Peyer's patch (tissue), 4 donors: ENCODE data around the gene LRRC51. TPM values are rescaled to one million over a fixed set of nuclear protein-coding genes. Genes with fewer than 3 reads are reported as not detected.
A peak's percentile ranks its signal among the peaks of the same experiment; 100 is the strongest.

Experiments
- DNase-seq, 3 donors: peaks; one replicate each; pipeline ENCODE4 v3.0.0-alpha.2; 2017 to 2019
- H3K27ac ChIP-seq, 4 donors: fragments of 200-600 bp; sonication (generic); one replicate each; pipeline ENCODE4 v1.5.1; 2016 to 2019
- H3K27me3 ChIP-seq, 2 donors: fragments of 200-600 bp; sonication (generic); one replicate each; pipeline ENCODE4 v1.5.1; 2019
- H3K36me3 ChIP-seq, 3 donors: fragments of 200-600 bp; sonication (generic); one replicate each; pipeline ENCODE4 v1.5.1; 2016 to 2019
- H3K4me1 ChIP-seq, 4 donors: fragments of 200-600 bp; sonication (generic); one replicate each; pipeline ENCODE4 v1.5.1; 2016 to 2019
- H3K4me3 ChIP-seq, 4 donors: fragments of 200-600 bp; sonication (generic); 1 replicate in 3 of 4; 2 replicates in 1 of 4; pipeline ENCODE4 v1.5.1; 2016 to 2019; ENCODE audit warnings: mild to moderate bottlenecking in 1 of 4
- H3K9me3 ChIP-seq, 4 donors: fragments of 200-600 bp; sonication (generic); one replicate each; pipeline ENCODE4 v1.5.1; 2016 to 2019; ENCODE audit warnings: mild to moderate bottlenecking in 1 of 4
- POLR2A ChIP-seq, 2 donors: fragments of 450-650 bp; IDR thresholded peaks; one replicate each; pipeline ENCODE4 v1.5.1; 2017; ENCODE audit warnings: antibody characterized with exemption in 2 of 2, mild to moderate bottlenecking in 2 of 2, moderate library complexity in 2 of 2
- total RNA-seq, 4 donors: library from RNA; depleted of rRNA; stranded (reverse); fragments of >200 nt; gene quantifications; one replicate each; pipeline ENCODE4 v1.1.0, GENCODE V29; 2016
- TF ChIP-seq, protein P1 (sequence below), 6 experiments: fragments of 450-650 bp in 4 of 6; fragments of 200-600 bp in 2 of 6; sonication (generic) in 1 of 6; IDR thresholded peaks; one replicate each; pipeline ENCODE4 v1.5.1; 2017 to 2019; ENCODE audit warnings: antibody characterized with exemption in 6 of 6, mild to moderate bottlenecking in 3 of 6, moderate library complexity in 1 of 6

The LRRC51 gene
- total RNA-seq, 4 donors from 2014 or later = 2.8 to 7.4 (median 6.0) TPM

DNA sequence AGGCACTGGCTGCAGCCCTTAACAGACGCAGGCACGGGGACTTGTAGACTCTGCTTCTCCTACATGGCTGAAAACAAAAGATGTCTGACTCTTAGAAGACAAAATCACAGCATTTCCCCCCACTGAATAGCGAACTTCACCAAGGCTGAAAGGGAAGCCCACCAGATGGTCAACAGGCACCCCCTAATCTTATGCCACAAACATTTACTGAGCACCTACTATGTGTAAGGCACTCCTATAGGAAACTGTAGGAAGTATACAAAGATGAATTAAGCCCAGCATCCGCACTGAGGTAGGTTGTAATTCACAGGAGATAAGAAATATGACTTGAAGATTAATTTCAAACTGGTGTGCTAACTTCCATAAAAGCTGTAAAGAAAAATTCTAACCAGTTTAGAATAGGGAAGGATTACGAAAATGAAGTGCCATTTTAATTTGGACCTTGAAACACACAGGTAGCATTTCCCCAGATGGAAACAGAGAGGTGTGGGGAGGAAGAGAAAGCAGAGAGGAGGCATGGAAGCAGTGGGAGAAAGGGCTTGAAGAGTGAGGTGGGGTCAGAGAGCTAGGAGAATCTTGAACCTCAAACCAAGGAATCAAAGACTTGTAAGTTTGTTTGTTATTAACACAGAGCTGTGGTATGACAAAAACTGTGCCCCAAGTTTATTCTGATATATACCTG lies 38.4 kb upstream of the LRRC51 start:
- H3K4me3 ChIP-seq = peak overlapping the region; percentile 41 to 65 (median 59)
- no peak for DNase-seq
- no peaks in the 10 kb centered on the region for H3K36me3 ChIP-seq
- H3K27me3 ChIP-seq = no peaks in the 10 kb centered on the region
- H3K4me1 ChIP-seq = peaks cover 0 to 30% (median 23%) of the 10 kb centered on the region in 4 donors
- no peaks in the 10 kb centered on the region for H3K9me3 ChIP-seq
- TF ChIP-seq POLR2A (IDR thresholded peaks at IDR 0.05) = no peak
- TF ChIP-seq, protein P1, sequence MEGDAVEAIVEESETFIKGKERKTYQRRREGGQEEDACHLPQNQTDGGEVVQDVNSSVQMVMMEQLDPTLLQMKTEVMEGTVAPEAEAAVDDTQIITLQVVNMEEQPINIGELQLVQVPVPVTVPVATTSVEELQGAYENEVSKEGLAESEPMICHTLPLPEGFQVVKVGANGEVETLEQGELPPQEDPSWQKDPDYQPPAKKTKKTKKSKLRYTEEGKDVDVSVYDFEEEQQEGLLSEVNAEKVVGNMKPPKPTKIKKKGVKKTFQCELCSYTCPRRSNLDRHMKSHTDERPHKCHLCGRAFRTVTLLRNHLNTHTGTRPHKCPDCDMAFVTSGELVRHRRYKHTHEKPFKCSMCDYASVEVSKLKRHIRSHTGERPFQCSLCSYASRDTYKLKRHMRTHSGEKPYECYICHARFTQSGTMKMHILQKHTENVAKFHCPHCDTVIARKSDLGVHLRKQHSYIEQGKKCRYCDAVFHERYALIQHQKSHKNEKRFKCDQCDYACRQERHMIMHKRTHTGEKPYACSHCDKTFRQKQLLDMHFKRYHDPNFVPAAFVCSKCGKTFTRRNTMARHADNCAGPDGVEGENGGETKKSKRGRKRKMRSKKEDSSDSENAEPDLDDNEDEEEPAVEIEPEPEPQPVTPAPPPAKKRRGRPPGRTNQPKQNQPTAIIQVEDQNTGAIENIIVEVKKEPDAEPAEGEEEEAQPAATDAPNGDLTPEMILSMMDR (IDR thresholded peaks at IDR 0.05) = no peak
- peak overlapping the region; percentile 90 to 96 (median 90) for H3K27ac ChIP-seq

DNA sequence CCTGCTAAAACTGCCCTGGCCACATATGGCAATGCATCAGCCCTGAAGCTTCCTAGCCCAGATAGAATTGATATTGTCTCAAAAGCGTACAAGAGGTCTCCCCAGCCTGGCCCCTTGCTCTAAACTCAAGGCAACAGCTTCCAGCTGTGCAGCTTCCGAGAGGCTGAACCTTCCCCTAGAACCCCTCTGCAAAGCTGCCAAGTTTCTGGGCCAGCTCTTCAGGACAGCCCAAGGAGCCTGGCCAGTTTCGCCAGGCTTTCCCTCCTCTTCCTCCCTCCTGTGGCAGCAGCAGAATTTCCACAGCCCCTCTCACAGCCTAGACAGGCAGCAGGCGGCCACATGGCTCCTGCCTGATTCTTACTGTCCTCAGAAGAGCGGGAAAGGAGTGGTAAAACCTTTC lies 34.8 kb upstream of the LRRC51 start:
- Histone ChIP-seq H3K9me3 (no peaks in the 10 kb centered on the region), H3K4me1 (peaks cover 0 to 13% (median 5%) of the 10 kb centered on the region in 4 donors), H3K4me3 (no peak overlapping the region), H3K36me3 (peaks cover 0 to 10% (median 0%) of the 10 kb centered on the region in 3 donors), H3K27me3 (no peaks in the 10 kb centered on the region), H3K27ac (peak overlapping the region in 1 of 4 donors; percentile 3)
- no peak for TF ChIP-seq POLR2A (IDR thresholded peaks at IDR 0.05)
- TF ChIP-seq, protein P1 (IDR thresholded peaks at IDR 0.05) = no peak
- DNase-seq = no peak

DNA sequence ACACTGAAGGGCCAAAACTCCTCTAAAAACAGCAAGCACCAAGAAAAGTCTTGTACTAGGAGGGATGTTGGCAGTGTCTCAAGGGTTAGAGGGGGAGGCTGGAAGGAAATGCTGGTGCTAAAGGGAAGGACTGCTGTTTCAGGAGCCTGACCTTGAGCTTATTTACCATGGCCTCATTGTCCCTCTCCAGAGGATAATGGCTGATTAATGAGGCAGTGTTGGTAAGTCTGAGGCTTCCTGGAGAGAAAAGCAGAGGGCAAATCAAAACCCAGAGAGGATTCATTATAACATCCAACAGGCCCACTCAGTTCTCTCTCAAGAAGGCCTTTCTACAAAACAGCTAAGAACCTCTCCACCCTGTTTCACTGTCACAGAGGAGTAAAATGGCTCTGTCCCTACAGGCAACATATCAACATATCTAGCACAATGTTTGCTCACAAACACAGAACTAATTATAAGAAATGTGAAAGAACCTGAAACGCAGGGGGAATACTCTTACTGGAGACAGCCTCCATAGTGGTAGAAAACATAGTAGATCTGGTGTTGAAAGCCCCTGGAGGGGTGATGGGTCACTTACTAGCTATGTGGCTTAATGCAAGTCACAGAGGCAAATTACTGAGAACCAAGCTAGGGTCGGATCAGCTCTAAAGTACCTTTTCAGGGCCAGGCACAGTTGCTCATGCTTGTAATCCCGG lies 31.7 kb upstream of the LRRC51 start:
- H3K27me3 ChIP-seq = no peaks in the 10 kb centered on the region
- H3K36me3 ChIP-seq = peaks cover 0 to 10% (median 0%) of the 10 kb centered on the region in 3 donors
- no peak for DNase-seq
- H3K27ac ChIP-seq = peak overlapping the region in 1 of 4 donors; percentile 10
- no peaks in the 10 kb centered on the region for H3K9me3 ChIP-seq
- H3K4me1 ChIP-seq = no peaks in the 10 kb centered on the region
- TF ChIP-seq, protein P1 (IDR thresholded peaks at IDR 0.05) = no peak
- no peak for TF ChIP-seq POLR2A (IDR thresholded peaks at IDR 0.05)
- no peak overlapping the region for H3K4me3 ChIP-seq

DNA sequence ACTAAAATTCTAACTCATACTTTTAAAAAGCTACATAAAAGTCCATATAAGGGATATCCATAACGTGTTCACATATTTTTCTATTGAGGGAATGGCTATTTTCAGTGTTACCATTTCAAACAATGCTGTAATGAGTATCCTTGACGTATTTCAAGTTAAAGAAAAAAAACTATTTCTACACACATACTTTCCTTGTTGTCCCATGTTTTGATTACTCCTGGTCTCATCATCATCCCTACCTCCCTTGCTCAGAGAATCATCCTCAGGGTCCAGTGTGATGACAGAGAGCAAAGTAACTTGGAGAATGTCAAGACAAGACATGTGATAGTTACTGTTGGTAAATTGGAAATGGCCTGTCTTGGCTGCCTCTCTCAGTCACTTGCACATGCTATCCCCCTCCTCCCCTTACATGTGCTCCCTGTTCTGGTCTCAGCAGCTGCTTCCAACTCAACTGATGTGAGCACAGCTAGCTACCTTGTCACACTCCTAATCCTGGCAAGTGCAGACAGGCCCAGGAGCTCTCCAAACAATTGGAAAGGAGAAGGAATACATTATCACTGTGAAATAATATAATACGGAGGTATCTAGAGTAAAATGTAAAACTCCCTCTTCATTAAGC lies 22.1 kb upstream of the LRRC51 start:
- no peak for DNase-seq
- Histone ChIP-seq H3K4me1 (no peaks in the 10 kb centered on the region), H3K27ac (no peak overlapping the region), H3K9me3 (no peaks in the 10 kb centered on the region), H3K4me3 (no peak overlapping the region), H3K36me3 (no peaks in the 10 kb centered on the region), H3K27me3 (no peaks in the 10 kb centered on the region)
- TF ChIP-seq, protein P1 (IDR thresholded peaks at IDR 0.05) = no peak
- no peak for TF ChIP-seq POLR2A (IDR thresholded peaks at IDR 0.05)

DNA sequence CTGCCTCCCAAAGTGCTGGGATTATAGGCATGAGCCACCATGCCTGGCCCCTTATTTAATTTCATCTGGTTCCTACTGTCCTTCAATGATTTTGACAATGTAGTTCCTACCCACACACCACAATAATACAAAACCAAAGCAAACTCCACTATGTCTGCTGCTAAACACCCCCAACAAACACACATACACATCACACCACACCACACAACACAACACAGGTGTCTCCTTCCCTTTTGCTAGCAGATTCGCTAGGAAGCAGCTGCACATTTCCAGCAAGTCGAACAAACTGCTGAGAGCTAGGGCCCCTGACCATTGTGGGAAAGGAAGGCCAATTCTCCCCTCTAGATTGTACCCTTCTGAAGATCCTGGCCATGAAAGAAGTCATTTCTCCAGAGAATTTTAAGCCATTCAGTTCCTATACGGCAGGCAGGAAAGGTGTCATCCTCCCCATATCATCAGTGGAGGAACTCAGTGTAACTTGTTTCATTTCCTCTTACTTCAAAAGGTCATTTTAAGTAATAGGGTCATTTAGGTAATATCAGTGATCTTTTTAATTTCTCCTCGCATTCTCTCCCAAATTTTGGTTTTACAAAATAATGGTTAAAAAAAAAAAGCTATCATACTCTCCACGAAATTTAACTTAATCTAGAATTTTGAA lies 18.8 kb upstream of the LRRC51 start:
- TF ChIP-seq, protein P1 (IDR thresholded peaks at IDR 0.05) = no peak
- no peak for TF ChIP-seq POLR2A (IDR thresholded peaks at IDR 0.05)
- Histone ChIP-seq H3K4me1 (peaks cover 0 to 2% (median 0%) of the 10 kb centered on the region in 4 donors), H3K9me3 (no peaks in the 10 kb centered on the region), H3K4me3 (no peak overlapping the region), H3K27me3 (no peaks in the 10 kb centered on the region), H3K27ac (no peak overlapping the region), H3K36me3 (no peaks in the 10 kb centered on the region)
- no peak for DNase-seq
